Measurements from ENCODE around the gene KHDRBS2. TPM values are rescaled to one million over a fixed set of nuclear protein-coding genes. Genes with fewer than 3 reads are reported as not detected.

The KHDRBS2 gene
- total and polyA plus RNA-seq, 2 donors (not counting 3 experiments of a cell fraction or from before 2014, with no cell fraction given) = not detected

DNA sequence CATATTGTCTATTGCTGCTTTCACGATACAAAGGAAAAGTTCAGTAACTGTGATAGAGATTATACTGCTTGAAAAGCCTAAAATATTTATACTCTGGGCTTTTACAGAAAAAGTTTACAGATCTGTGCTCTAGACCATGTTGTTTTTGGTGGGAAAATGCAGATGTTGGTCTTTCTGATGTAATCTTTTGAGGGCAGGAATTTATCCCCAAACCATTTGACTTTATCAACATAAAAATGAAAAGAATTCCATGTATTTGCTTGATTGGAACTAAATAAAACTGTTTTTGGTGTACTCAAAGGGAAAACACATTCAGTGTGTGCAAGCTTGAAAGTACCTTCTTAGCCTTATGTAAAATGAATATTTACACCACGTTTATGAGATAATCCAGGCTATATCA is 603.5 kb downstream of the KHDRBS2 start:
- no peak for TF ChIP-seq MYC (IDR thresholded peaks at IDR 0.05; ENCODE audit: low read depth, low read length)
- TF ChIP-seq GATA2 (IDR thresholded peaks at IDR 0.05; ENCODE audit: insufficient read depth, insufficient read length, low read depth, low read length) = no peak
- Histone ChIP-seq H3K36me3 (ENCODE audit: control insufficient read depth in 2 of 2, extremely low read depth in 1 of 2, insufficient read depth in 2 of 2, low read length in 2 of 2) (no peaks in the 10 kb centered on the region), H3K79me2 (ENCODE audit: control insufficient read depth, insufficient read depth, low read length) (no peaks in the 10 kb centered on the region), H2AFZ (ENCODE audit: low read depth, low read length) (no peak overlapping the region), H3K9me3 (replicated peaks; ENCODE audit: control insufficient read depth, insufficient read depth, low read length) (peaks cover 6% of the 10 kb centered on the region), H3K9me1 (replicated peaks; ENCODE audit: control insufficient read depth, extremely low read depth, insufficient read depth, low read length) (no peaks in the 10 kb centered on the region), H3K4me2 (ENCODE audit: insufficient read depth, low read length) (no peak overlapping the region), H3K27ac (ENCODE audit: insufficient read depth, low read depth, low read length) (no peak overlapping the region), H3K4me3 (replicated peaks in 1 of 3; ENCODE audit: insufficient read depth in 1 of 3, low read depth in 1 of 3, low read length in 3 of 3) (no peak overlapping the region), H3K4me1 (ENCODE audit: control insufficient read depth, extremely low read depth, insufficient read depth, low read length) (no peaks in the 10 kb centered on the region), H3K9ac (replicated peaks; ENCODE audit: extremely low read depth, insufficient read depth, low read length) (no peak overlapping the region), H3K27me3 (ENCODE audit: control insufficient read depth in 2 of 2, insufficient read depth in 2 of 2, low read length in 2 of 2) (no peaks in the 10 kb centered on the region), H4K20me1 (replicated peaks; ENCODE audit: control insufficient read depth, extremely low read depth, insufficient read depth, low read length) (no peaks in the 10 kb centered on the region)
- FAIRE-seq = no peak
- intact Hi-C loops (cut with micrococcal nuclease) = no loop called here
- CTCF ChIA-PET = no interaction called here
- POLR2A ChIA-PET = no interaction called here
- dilution Hi-C loops (cut with MboI; ENCODE audit: extremely low pct_ligation_motif_present, low sequenced_read_pairs) = no loop called here
- BruUV-seq (replicated peaks) = no TSS peak
- no peak for DNase-seq (ENCODE audit: low read depth, low spot score)

DNA sequence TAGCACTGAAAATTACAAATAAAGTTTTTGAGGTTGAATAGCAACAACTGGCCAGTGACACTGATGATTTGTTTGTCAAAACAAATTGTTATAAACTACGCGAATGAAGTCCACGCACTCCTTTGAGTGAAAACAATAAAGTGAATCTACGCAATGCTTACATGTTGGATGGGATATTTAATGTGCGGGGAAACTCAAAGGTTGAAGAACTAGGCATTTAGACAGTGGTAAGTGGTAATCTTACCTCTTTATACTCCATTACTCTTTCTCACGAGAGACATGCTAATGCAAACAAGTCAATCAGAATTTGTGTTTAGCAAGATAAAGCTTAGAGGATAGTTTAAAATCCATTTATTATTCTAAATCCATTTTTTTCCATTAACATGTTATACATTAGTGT is 606.4 kb downstream of the KHDRBS2 start:
- no peak overlapping the region for H2AFZ ChIP-seq (ENCODE audit: low read depth, low read length)
- dilution Hi-C loops (cut with MboI; ENCODE audit: extremely low pct_ligation_motif_present, low sequenced_read_pairs) (no loop called here), intact Hi-C loops (cut with micrococcal nuclease) (no loop called here)
- no peaks in the 10 kb centered on the region for H3K27me3 ChIP-seq (ENCODE audit: control insufficient read depth in 2 of 2, insufficient read depth in 2 of 2, low read length in 2 of 2)
- H4K20me1 ChIP-seq (replicated peaks; ENCODE audit: control insufficient read depth, extremely low read depth, insufficient read depth, low read length) = no peaks in the 10 kb centered on the region
- FAIRE-seq (no peak), DNase-seq (ENCODE audit: low read depth, low spot score) (no peak)
- H3K9me3 ChIP-seq (replicated peaks; ENCODE audit: control insufficient read depth, insufficient read depth, low read length) = peaks cover 6% of the 10 kb centered on the region
- H3K4me1 ChIP-seq (ENCODE audit: control insufficient read depth, extremely low read depth, insufficient read depth, low read length) = no peaks in the 10 kb centered on the region
- no peak overlapping the region for H3K4me3 ChIP-seq (replicated peaks in 1 of 3; ENCODE audit: insufficient read depth in 1 of 3, low read depth in 1 of 3, low read length in 3 of 3)
- ChIA-PET CTCF (no interaction called here), POLR2A (no interaction called here)
- TF ChIP-seq JUN (IDR thresholded peaks at IDR 0.05; ENCODE audit: borderline replicate concordance, insufficient read depth, insufficient read length, low read depth) = no peak
- no peak for TF ChIP-seq POLR2AphosphoS5 (IDR thresholded peaks at IDR 0.05; ENCODE audit: insufficient read depth, low read depth, low read length)
- TF ChIP-seq, protein P1, sequence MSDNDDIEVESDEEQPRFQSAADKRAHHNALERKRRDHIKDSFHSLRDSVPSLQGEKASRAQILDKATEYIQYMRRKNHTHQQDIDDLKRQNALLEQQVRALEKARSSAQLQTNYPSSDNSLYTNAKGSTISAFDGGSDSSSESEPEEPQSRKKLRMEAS (IDR thresholded peaks at IDR 0.05; ENCODE audit: insufficient read depth, insufficient read length) = no peak
- no peak for TF ChIP-seq EZH2 (IDR thresholded peaks at IDR 0.05; ENCODE audit: borderline replicate concordance, low read depth, low read length, severe bottlenecking)
- TF ChIP-seq POLR2A (IDR thresholded peaks at IDR 0.05; ENCODE audit: low read depth, low read length) = no peak
- TF ChIP-seq GATA2 (IDR thresholded peaks at IDR 0.05; ENCODE audit: insufficient read depth, insufficient read length, low read depth, low read length) = no peak
- TF ChIP-seq, protein P2, sequence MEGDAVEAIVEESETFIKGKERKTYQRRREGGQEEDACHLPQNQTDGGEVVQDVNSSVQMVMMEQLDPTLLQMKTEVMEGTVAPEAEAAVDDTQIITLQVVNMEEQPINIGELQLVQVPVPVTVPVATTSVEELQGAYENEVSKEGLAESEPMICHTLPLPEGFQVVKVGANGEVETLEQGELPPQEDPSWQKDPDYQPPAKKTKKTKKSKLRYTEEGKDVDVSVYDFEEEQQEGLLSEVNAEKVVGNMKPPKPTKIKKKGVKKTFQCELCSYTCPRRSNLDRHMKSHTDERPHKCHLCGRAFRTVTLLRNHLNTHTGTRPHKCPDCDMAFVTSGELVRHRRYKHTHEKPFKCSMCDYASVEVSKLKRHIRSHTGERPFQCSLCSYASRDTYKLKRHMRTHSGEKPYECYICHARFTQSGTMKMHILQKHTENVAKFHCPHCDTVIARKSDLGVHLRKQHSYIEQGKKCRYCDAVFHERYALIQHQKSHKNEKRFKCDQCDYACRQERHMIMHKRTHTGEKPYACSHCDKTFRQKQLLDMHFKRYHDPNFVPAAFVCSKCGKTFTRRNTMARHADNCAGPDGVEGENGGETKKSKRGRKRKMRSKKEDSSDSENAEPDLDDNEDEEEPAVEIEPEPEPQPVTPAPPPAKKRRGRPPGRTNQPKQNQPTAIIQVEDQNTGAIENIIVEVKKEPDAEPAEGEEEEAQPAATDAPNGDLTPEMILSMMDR (IDR thresholded peaks at IDR 0.05; ENCODE audit: extremely low read depth in 1 of 2, insufficient read depth in 1 of 2, low read depth in 1 of 2, low read length in 2 of 2) = no peak
- TF ChIP-seq FOS (IDR thresholded peaks at IDR 0.05; ENCODE audit: borderline replicate concordance, insufficient read depth, low read length) = no peak
- no peak for TF ChIP-seq MYC (IDR thresholded peaks at IDR 0.05; ENCODE audit: low read depth, low read length)
- H3K4me2 ChIP-seq (ENCODE audit: insufficient read depth, low read length) = no peak overlapping the region
- no peak overlapping the region for H3K9ac ChIP-seq (replicated peaks; ENCODE audit: extremely low read depth, insufficient read depth, low read length)
- no peak overlapping the region for H3K27ac ChIP-seq (ENCODE audit: insufficient read depth, low read depth, low read length)
- BruUV-seq (replicated peaks) = no TSS peak
- no peaks in the 10 kb centered on the region for H3K36me3 ChIP-seq (ENCODE audit: control insufficient read depth in 2 of 2, extremely low read depth in 1 of 2, insufficient read depth in 2 of 2, low read length in 2 of 2)
- no peaks in the 10 kb centered on the region for H3K79me2 ChIP-seq (ENCODE audit: control insufficient read depth, insufficient read depth, low read length)
- no peaks in the 10 kb centered on the region for H3K9me1 ChIP-seq (replicated peaks; ENCODE audit: control insufficient read depth, extremely low read depth, insufficient read depth, low read length)

Measured in endothelial cell of umbilical vein (primary cell).